Calu3 (cell line): ENCODE data around the gene FYB1. TPM values are rescaled to one million over a fixed set of nuclear protein-coding genes. Genes with fewer than 3 reads are reported as not detected.

ENCODE experiments used
- BruUV-seq: library from RNA; stranded (reverse); fragments of 400-500 nt; replicated peaks from 2 replicates; lab custom pipeline; 2021; lab: Mats Ljungman, UMichigan
- CTCF ChIA-PET: fragments of 300-600 bp; sonication (Branson Sonifier 250); formaldehyde crosslinking; loops from one replicate; lab custom pipeline; 2022; ENCODE audit warnings: antibody characterized with exemption; lab: Charles Lee
- DNase-seq: peaks from one replicate; pipeline ENCODE4 v3.0.0; 2022
- H3K27ac Mint-ChIP-seq: one replicate; pipeline ENCODE4 v1.8.0; 2022; ENCODE audit warnings: mixed read lengths; ENCODE audit not compliant: unreplicated experiment
- H3K27me3 Mint-ChIP-seq: one replicate; pipeline ENCODE4 v1.8.0; 2022; ENCODE audit warnings: mixed read lengths; ENCODE audit not compliant: unreplicated experiment
- H3K36me3 Mint-ChIP-seq: one replicate; pipeline ENCODE4 v1.8.0; 2022; ENCODE audit warnings: mild to moderate bottlenecking, moderate library complexity, mixed read lengths; ENCODE audit not compliant: insufficient read depth, unreplicated experiment
- H3K4me1 Mint-ChIP-seq: one replicate; pipeline ENCODE4 v1.8.0; 2022; ENCODE audit warnings: mild to moderate bottlenecking, low read depth, mixed read lengths; ENCODE audit not compliant: unreplicated experiment
- H3K4me3 Mint-ChIP-seq: one replicate; pipeline ENCODE4 v1.8.0; 2022; ENCODE audit warnings: mild to moderate bottlenecking, low read depth, moderate library complexity, mixed read lengths; ENCODE audit not compliant: unreplicated experiment
- H3K9me3 Mint-ChIP-seq: one replicate; pipeline ENCODE4 v1.8.0; 2022; ENCODE audit warnings: low read depth, mixed read lengths; ENCODE audit not compliant: unreplicated experiment
- CTCF ChIP-seq: fragments of 200-600 bp; IDR thresholded peaks from one replicate; pipeline ENCODE4 v1.8.0; 2022; ENCODE audit warnings: antibody characterized with exemption; ENCODE audit not compliant: unreplicated experiment
- intact Hi-C: fragments of 100-400 bp; cut with micrococcal nuclease; formaldehyde crosslinking; loops from one replicate; pipeline ENCODE4 v1.10.0; 2022; ENCODE audit not compliant: unreplicated experiment
- total RNA-seq: library from RNA; stranded (reverse); gene quantifications from 2 replicates; pipeline ENCODE4 v1.2.3, GENCODE V29; 2022

Gene FYB1
- total RNA-seq, 1 experiment from 2014 or later = 42.8 TPM

- no peaks in the 10 kb centered on the region for H3K27me3 Mint-ChIP-seq
- H3K27ac Mint-ChIP-seq = no peak overlapping the region
- CTCF ChIA-PET = no interaction called here
- no peak for DNase-seq
- H3K4me3 Mint-ChIP-seq = no peak overlapping the region
- TF ChIP-seq CTCF = no peak
- H3K36me3 Mint-ChIP-seq = no peaks in the 10 kb centered on the region
- no TSS peak for BruUV-seq
- intact Hi-C loops = no loop called here
- no peaks in the 10 kb centered on the region for H3K9me3 Mint-ChIP-seq
- peaks cover 75% of the 10 kb centered on the region for H3K4me1 Mint-ChIP-seq
These were observed 26.8 kb downstream of the FYB1 start for GRCh38 chr5:39192450-39193160.

- intact Hi-C loops = no loop called here
- Mint-ChIP-seq H3K36me3 (no peaks in the 10 kb centered on the region), H3K27me3 (no peaks in the 10 kb centered on the region), H3K4me3 (no peak overlapping the region), H3K9me3 (no peaks in the 10 kb centered on the region), H3K27ac (no peak overlapping the region), H3K4me1 (peaks cover 71% of the 10 kb centered on the region)
- no TSS peak for BruUV-seq
- DNase-seq = no peak
- CTCF ChIA-PET = no interaction called here
- TF ChIP-seq CTCF = no peak
These were observed 28.1 kb downstream of the FYB1 start for GRCh38 chr5:39191216-39191615.

- no peaks in the 10 kb centered on the region for H3K27me3 Mint-ChIP-seq
- no peak overlapping the region for H3K27ac Mint-ChIP-seq
- no peak for TF ChIP-seq CTCF
- no peaks in the 10 kb centered on the region for H3K9me3 Mint-ChIP-seq
- CTCF ChIA-PET = no interaction called here
- peaks cover 66% of the 10 kb centered on the region for H3K4me1 Mint-ChIP-seq
- H3K36me3 Mint-ChIP-seq = no peaks in the 10 kb centered on the region
- intact Hi-C loops = no loop called here
- no peak overlapping the region for H3K4me3 Mint-ChIP-seq
- no TSS peak for BruUV-seq
- no peak for DNase-seq
These were observed 28.9 kb downstream of the FYB1 start for GRCh38 chr5:39190311-39191102.

- Mint-ChIP-seq H3K9me3 (no peaks in the 10 kb centered on the region), H3K27me3 (no peaks in the 10 kb centered on the region), H3K4me3 (no peak overlapping the region), H3K27ac (no peak overlapping the region), H3K36me3 (no peaks in the 10 kb centered on the region), H3K4me1 (peaks cover 55% of the 10 kb centered on the region)
- no peak for DNase-seq
- no TSS peak for BruUV-seq
- no peak for TF ChIP-seq CTCF
- CTCF ChIA-PET = interaction anchor here (0.7 kb wide), 2 partner anchors 150 to 703 kb away, joined by 3 read pairs; no protein-coding TSS in a partner anchor
- intact Hi-C loops = no loop called here
These were observed 29.9 kb downstream of the FYB1 start for GRCh38 chr5:39189292-39189955.
